Keratinocyte (primary cell): ENCODE data around the gene TMEM204. TPM values are rescaled to one million over a fixed set of nuclear protein-coding genes. Genes with fewer than 3 reads are reported as not detected.

Experiments
- DNase-seq: peaks from one replicate; pipeline ENCODE4 v3.0.0-alpha.2; 2011; ENCODE audit warnings: low read depth, missing footprints, low spot score
- FAIRE-seq: peaks from 2 replicates; lab custom pipeline; 2011; peaks lifted over from hg19 to GRCh38; lab: Jason Lieb, UNC
- H2AFZ ChIP-seq: 2 replicates; pipeline ENCODE4 v1.6.0; 2012; ENCODE audit warnings: low read length, control low read depth, inconsistent platforms; ENCODE audit not compliant: control insufficient read depth
- H3K27ac ChIP-seq: 2 replicates; pipeline ENCODE4 v1.5.1; 2011; ENCODE audit warnings: low read length; ENCODE audit not compliant: control insufficient read depth, insufficient read depth
- H3K27me3 ChIP-seq: 3 replicates; pipeline ENCODE4 v1.6.0; 2011; ENCODE audit warnings: low read length; ENCODE audit not compliant: control insufficient read depth, insufficient read depth; ENCODE audit errors: extremely low read depth
- H3K36me3 ChIP-seq, 2 experiments: 2 replicates in 1 of 2; 3 replicates in 1 of 2; pipeline ENCODE4 v1.5.1; 2011; ENCODE audit warnings: low read length in 2 of 2, mild to moderate bottlenecking in 1 of 2; ENCODE audit not compliant: control insufficient read depth in 2 of 2, insufficient read depth in 2 of 2; ENCODE audit errors: extremely low read depth in 1 of 2
- H3K4me1 ChIP-seq: 3 replicates; pipeline ENCODE4 v1.5.1; 2011; ENCODE audit warnings: low read length; ENCODE audit not compliant: control insufficient read depth, insufficient read depth; ENCODE audit errors: extremely low read depth
- H3K4me2 ChIP-seq: 3 replicates; pipeline ENCODE4 v1.6.0; 2011; ENCODE audit warnings: low read depth, low read length; ENCODE audit not compliant: control insufficient read depth, insufficient read depth; ENCODE audit errors: extremely low read depth
- H3K4me3 ChIP-seq, 3 experiments: fragments of 200-600 bp in 1 of 3; sonication (generic) in 1 of 3; 2 replicates in 2 of 3; 3 replicates in 1 of 3; pipeline ENCODE4 v1.5.1; 2011 to 2016; ENCODE audit warnings: low read length in 3 of 3, mild to moderate bottlenecking in 3 of 3, control low read depth in 2 of 3, inconsistent platforms in 1 of 3, low read depth in 1 of 3, mixed read lengths in 1 of 3, mixed run types in 1 of 3, moderate library complexity in 1 of 3; ENCODE audit not compliant: control insufficient read depth in 2 of 3, insufficient read depth in 2 of 3; ENCODE audit errors: extremely low read depth in 1 of 3
- H3K79me2 ChIP-seq: 2 replicates; pipeline ENCODE4 v1.6.0; 2012; ENCODE audit warnings: low read length; ENCODE audit not compliant: control insufficient read depth, insufficient read depth
- H3K9ac ChIP-seq: 3 replicates; pipeline ENCODE4 v1.6.0; 2011; ENCODE audit warnings: low read length; ENCODE audit not compliant: control insufficient read depth, insufficient read depth; ENCODE audit errors: extremely low read depth
- H3K9me1 ChIP-seq: 3 replicates; pipeline ENCODE4 v1.6.0; 2011; ENCODE audit warnings: low read length; ENCODE audit not compliant: control insufficient read depth, insufficient read depth; ENCODE audit errors: extremely low read depth
- H3K9me3 ChIP-seq: 2 replicates; pipeline ENCODE4 v1.5.1; 2012; ENCODE audit warnings: low read depth, low read length; ENCODE audit not compliant: control insufficient read depth
- H4K20me1 ChIP-seq: 3 replicates; pipeline ENCODE4 v1.6.0; 2011; ENCODE audit warnings: low read length; ENCODE audit not compliant: control insufficient read depth, insufficient read depth; ENCODE audit errors: extremely low read depth
- CTCF ChIP-seq, 3 experiments: IDR thresholded peaks in 1 of 3; conservative IDR thresholded peaks in 1 of 3; optimal IDR thresholded peaks in 1 of 3; 2 replicates in 2 of 3; 3 replicates in 1 of 3; pipeline versions ENCODE3 to v1.5.1; 2011; ENCODE audit warnings: low read length in 3 of 3, mild to moderate bottlenecking in 3 of 3, moderate library complexity in 2 of 3, control low read depth in 1 of 3, inconsistent platforms in 1 of 3; ENCODE audit not compliant: insufficient read depth in 2 of 3; ENCODE audit errors: extremely low read depth in 1 of 3
- EZH2 ChIP-seq: IDR thresholded peaks from one replicate; pipeline ENCODE4 v1.6.1; 2012; ENCODE audit warnings: inconsistent platforms, mild to moderate bottlenecking, low read length, moderate library complexity
- dilution Hi-C: fragments of 300-500 bp; cut with MboI; formaldehyde crosslinking; loops from one replicate; pipeline ENCODE4 v1.7.0; 2020; ENCODE audit warnings: low sequenced_read_pairs; ENCODE audit not compliant: extremely low pct_ligation_motif_present
- polyA minus RNA-seq, 3 experiments: library from RNA; depleted of rRNA, polyadenylated mRNA; stranded (reverse); fragments of >200 nt; gene quantifications; 1 replicate in 1 of 3; 2 replicates in 1 of 3; 3 replicates in 1 of 3; pipeline ENCODE4 v1.2.3, GENCODE V29; 2011
- polyA plus RNA-seq, 5 experiments: library from polyadenylated mRNA; depleted of rRNA in 3 of 5; stranded (reverse) in 3 of 5; stranded (forward) in 1 of 5; unstranded in 1 of 5; fragments of >200 nt; gene quantifications; 1 replicate in 1 of 5; 2 replicates in 3 of 5; 3 replicates in 1 of 5; pipeline versions ENCODE4 v1.2.1 to v1.2.3, GENCODE V29; 2011 to 2012; ENCODE audit warnings: missing spikeins in 2 of 5, low read depth in 1 of 5, low replicate concordance in 1 of 5

TMEM204 gene
- polyA plus RNA-seq (0.86 to 1.3 TPM (median 1.0 TPM) in 3 replicates), polyA minus RNA-seq (1.1 to 1.7 TPM in 2 of 3 replicates, not detected in the other)
- not detected for polyA plus RNA-seq (2011; ENCODE audit: low read depth)
- polyA plus RNA-seq (2011; cell fraction: cytosol; rRNA removed) = 0.69 and 1.2 TPM in 2 replicates
- polyA plus RNA-seq (2011; cell fraction: nucleus; rRNA removed) = 0.60 and 0.80 TPM in 2 replicates
- polyA plus RNA-seq (2012; ENCODE audit: low replicate concordance) = 0.08 and 1.6 TPM in 2 replicates
- polyA minus RNA-seq (2011; cell fraction: cytosol; rRNA and poly(A)+ RNA removed) = 0.96 TPM
- 0.39 and 0.53 TPM in 2 replicates for polyA minus RNA-seq (2011; cell fraction: nucleus; rRNA and poly(A)+ RNA removed)

- H3K4me1 ChIP-seq = peaks cover 49% of the 10 kb centered on the region
- H3K27ac ChIP-seq = peak within 1 kb of the TSS; percentile 43
- DNase-seq = no peak
- peak within 1 kb of the TSS; percentile 8 to 45 (median 10) for H3K4me3 ChIP-seq
- no peaks in the 10 kb centered on the region for H3K9me1 ChIP-seq
- H3K4me2 ChIP-seq = peak within 1 kb of the TSS; percentile 64
- no peaks in the 10 kb centered on the region for H4K20me1 ChIP-seq
- no peak for TF ChIP-seq CTCF (optimal IDR thresholded peaks at IDR 0.05 in 1 of 3, IDR thresholded peaks at IDR 0.05 in 1 of 3, conservative IDR thresholded peaks at IDR 0.05 in 1 of 3; ENCODE audit: extremely low read depth in 1 of 3, insufficient read depth in 2 of 3, low read length in 3 of 3)
- no peak for TF ChIP-seq EZH2
- peaks cover 0 to 7% of the 10 kb centered on the region in 2 experiments for H3K36me3 ChIP-seq
- H2AFZ ChIP-seq = peak within 1 kb of the TSS; percentile 79
- H3K79me2 ChIP-seq = no peaks in the 10 kb centered on the region
- no peaks in the 10 kb centered on the region for H3K9me3 ChIP-seq
- dilution Hi-C loops = no loop called here
- H3K27me3 ChIP-seq = peaks cover 6% of the 10 kb centered on the region
- H3K9ac ChIP-seq = peak within 1 kb of the TSS; percentile 44
- no peak for FAIRE-seq
These were observed at the start of gene TMEM204 for GRCh38 chr16:1533443-1533951. Gene TMEM204, plus strand, starts transcription at chr16:1533666. Its CDS starts 610 bp downstream, at chr16:1534276.

- FAIRE-seq = no peak
These were observed 47.5 kb upstream of the TMEM204 start for GRCh38 chr16:1485847-1486496.

More at GRCh38 chr16:1485847-1486496, 47.5 kb upstream of the TMEM204 start:
- Histone ChIP-seq H3K4me1 (peaks cover 2% of the 10 kb centered on the region), H3K9me3 (no peaks in the 10 kb centered on the region), H3K27me3 (no peaks in the 10 kb centered on the region), H2AFZ (no peak overlapping the region), H3K9me1 (no peaks in the 10 kb centered on the region), H4K20me1 (no peaks in the 10 kb centered on the region), H3K4me3 (no peak overlapping the region), H3K36me3 (no peaks in the 10 kb centered on the region), H3K9ac (no peak overlapping the region), H3K27ac (no peak overlapping the region), H3K79me2 (no peaks in the 10 kb centered on the region), H3K4me2 (no peak overlapping the region)
- no peak for DNase-seq
- dilution Hi-C loops = no loop called here
- TF ChIP-seq CTCF (optimal IDR thresholded peaks at IDR 0.05 in 1 of 3, IDR thresholded peaks at IDR 0.05 in 1 of 3, conservative IDR thresholded peaks at IDR 0.05 in 1 of 3; ENCODE audit: extremely low read depth in 1 of 3, insufficient read depth in 2 of 3, low read length in 3 of 3) (no peak), EZH2 (no peak)
